ENCODE results near the gene CNTNAP2.

CNTNAP2 gene

DNA sequence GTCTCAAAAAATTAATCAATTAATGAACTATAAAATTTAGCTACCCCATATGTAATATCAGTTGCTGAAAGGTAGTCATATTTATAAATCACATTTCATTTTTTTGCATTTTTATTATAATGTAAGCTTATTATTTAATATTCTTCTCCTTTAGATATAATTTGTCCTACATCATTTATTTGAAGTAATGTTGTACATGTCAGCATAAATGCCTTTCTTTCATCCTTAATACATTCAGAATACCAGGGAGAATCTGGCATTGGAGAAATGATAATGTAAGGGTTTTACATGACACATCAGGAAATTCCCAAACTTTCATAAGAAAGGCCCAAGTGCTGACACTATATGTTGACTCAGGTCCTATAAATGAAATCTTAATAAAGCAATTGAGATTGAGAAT lies 742.1 kb downstream of the CNTNAP2 start:
- H3K4me3 Mint-ChIP-seq: no peak overlapping the region
- H3K27ac Mint-ChIP-seq: no peak overlapping the region
- no peaks in the 10 kb centered on the region for H3K4me1 Mint-ChIP-seq (ENCODE audit: low read depth)
- H3K27me3 Mint-ChIP-seq (ENCODE audit: low read depth): no peaks in the 10 kb centered on the region
- peaks cover 10% of the 10 kb centered on the region for H3K9me3 Mint-ChIP-seq
- H3K36me3 Mint-ChIP-seq (ENCODE audit: low read depth): no peaks in the 10 kb centered on the region

- Mint-ChIP-seq H3K9me3 (peaks cover 10% of the 10 kb centered on the region), H3K4me3 (no peak overlapping the region), H3K27ac (no peak overlapping the region), H3K36me3 (ENCODE audit: low read depth) (no peaks in the 10 kb centered on the region), H3K27me3 (ENCODE audit: low read depth) (no peaks in the 10 kb centered on the region), H3K4me1 (ENCODE audit: low read depth) (no peaks in the 10 kb centered on the region)
These were observed 745.1 kb downstream of the CNTNAP2 start for GRCh38 chr7:146861701-146862100.

GRCh38 chr7:146862415-146862814 lies 745.8 kb downstream of the CNTNAP2 start:
- Mint-ChIP-seq H3K4me3 (no peak overlapping the region), H3K4me1 (ENCODE audit: low read depth) (no peaks in the 10 kb centered on the region), H3K27ac (no peak overlapping the region), H3K9me3 (peaks cover 10% of the 10 kb centered on the region), H3K27me3 (ENCODE audit: low read depth) (no peaks in the 10 kb centered on the region), H3K36me3 (ENCODE audit: low read depth) (no peaks in the 10 kb centered on the region)

DNA sequence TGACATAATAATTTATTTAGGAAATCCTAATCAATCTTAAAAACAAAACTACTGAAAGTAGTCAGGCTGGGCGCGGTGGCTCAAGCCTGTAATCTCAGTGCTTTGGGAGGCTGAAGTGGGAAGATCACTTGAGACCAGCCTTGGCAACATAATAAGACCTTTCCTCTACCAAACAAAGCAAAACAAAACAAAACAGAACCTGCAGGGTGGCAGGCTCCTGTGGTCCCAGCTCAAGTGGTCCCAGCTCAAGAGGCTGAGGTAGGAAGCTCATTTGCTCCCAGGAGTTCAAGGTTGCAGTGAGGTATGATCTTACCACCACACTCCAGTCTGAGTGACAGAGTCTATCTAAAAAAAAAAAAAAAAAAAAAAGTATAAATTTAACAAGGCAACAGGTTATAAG lies 748.0 kb downstream of the CNTNAP2 start:
- H3K27me3 Mint-ChIP-seq (ENCODE audit: low read depth): no peaks in the 10 kb centered on the region
- no peak overlapping the region for H3K4me3 Mint-ChIP-seq
- no peaks in the 10 kb centered on the region for H3K4me1 Mint-ChIP-seq (ENCODE audit: low read depth)
- H3K27ac Mint-ChIP-seq: no peak overlapping the region
- peaks cover 6% of the 10 kb centered on the region for H3K9me3 Mint-ChIP-seq
- no peaks in the 10 kb centered on the region for H3K36me3 Mint-ChIP-seq (ENCODE audit: low read depth)

GRCh38 chr7:146865696-146866095 lies 749.1 kb downstream of the CNTNAP2 start:
- peaks cover 3% of the 10 kb centered on the region for H3K9me3 Mint-ChIP-seq
- no peak overlapping the region for H3K4me3 Mint-ChIP-seq
- no peaks in the 10 kb centered on the region for H3K36me3 Mint-ChIP-seq (ENCODE audit: low read depth)
- no peaks in the 10 kb centered on the region for H3K4me1 Mint-ChIP-seq (ENCODE audit: low read depth)
- H3K27ac Mint-ChIP-seq: no peak overlapping the region
- no peaks in the 10 kb centered on the region for H3K27me3 Mint-ChIP-seq (ENCODE audit: low read depth)

- Mint-ChIP-seq H3K27ac (no peak overlapping the region), H3K27me3 (ENCODE audit: low read depth) (no peaks in the 10 kb centered on the region), H3K9me3 (peaks cover 18% of the 10 kb centered on the region), H3K36me3 (ENCODE audit: low read depth) (no peaks in the 10 kb centered on the region), H3K4me3 (no peak overlapping the region), H3K4me1 (ENCODE audit: low read depth) (no peaks in the 10 kb centered on the region)
These were observed 758.1 kb downstream of the CNTNAP2 start for GRCh38 chr7:146874722-146875121.

DNA sequence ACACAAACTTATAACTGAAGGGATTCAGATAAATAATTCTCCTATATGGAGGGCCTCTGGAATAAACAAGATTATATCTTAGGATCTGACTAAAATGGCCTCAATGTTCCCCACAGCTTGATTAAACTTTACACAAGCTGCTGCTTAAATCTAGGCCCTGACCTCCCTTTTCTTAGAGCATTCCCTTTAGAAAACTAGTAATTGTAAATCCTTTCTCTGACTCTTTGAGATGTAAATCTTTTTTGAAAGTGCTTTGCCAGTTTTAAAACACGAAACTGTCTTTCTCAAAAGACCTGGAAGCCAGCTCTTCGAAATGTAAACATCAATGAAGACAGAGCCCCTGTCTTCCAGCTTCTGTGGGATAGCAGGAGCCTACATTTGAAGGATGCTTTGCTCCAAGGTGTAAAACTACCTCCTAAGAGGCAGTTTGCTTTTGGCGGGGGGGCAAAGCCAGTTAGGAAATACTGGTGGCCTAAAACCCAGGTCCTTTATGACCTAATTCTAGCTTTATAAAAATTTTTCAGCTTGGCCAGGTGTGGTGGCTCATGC lies 758.7 kb downstream of the CNTNAP2 start:
- Mint-ChIP-seq H3K36me3 (ENCODE audit: low read depth) (no peaks in the 10 kb centered on the region), H3K9me3 (peaks cover 16% of the 10 kb centered on the region), H3K27me3 (ENCODE audit: low read depth) (no peaks in the 10 kb centered on the region), H3K4me1 (ENCODE audit: low read depth) (no peaks in the 10 kb centered on the region), H3K4me3 (no peak overlapping the region), H3K27ac (no peak overlapping the region)

DNA sequence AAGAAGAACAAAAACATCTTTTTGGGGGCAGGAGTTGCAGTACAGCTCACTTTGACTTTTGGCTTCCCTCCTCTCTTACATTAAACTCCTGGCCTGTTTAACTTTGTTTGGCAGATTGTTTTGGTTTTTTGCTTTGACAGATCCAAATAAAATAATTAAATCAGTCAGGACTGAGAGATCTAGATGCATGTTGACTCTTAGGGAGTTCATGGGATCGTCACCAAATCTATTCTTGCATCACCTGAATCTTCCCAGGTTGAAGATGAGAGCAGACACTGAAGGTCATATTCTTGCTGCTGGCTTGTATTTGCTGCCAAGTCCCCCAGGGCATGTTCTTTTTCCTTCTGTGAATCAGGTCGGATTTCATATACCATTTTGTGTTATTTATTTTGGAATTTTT lies 759.4 kb downstream of the CNTNAP2 start:
- no peaks in the 10 kb centered on the region for H3K4me1 Mint-ChIP-seq (ENCODE audit: low read depth)
- no peak overlapping the region for H3K27ac Mint-ChIP-seq
- H3K27me3 Mint-ChIP-seq (ENCODE audit: low read depth): no peaks in the 10 kb centered on the region
- no peaks in the 10 kb centered on the region for H3K36me3 Mint-ChIP-seq (ENCODE audit: low read depth)
- H3K9me3 Mint-ChIP-seq: peaks cover 16% of the 10 kb centered on the region
- H3K4me3 Mint-ChIP-seq: no peak overlapping the region

GRCh38 chr7:146876411-146876810 lies 759.8 kb downstream of the CNTNAP2 start:
- H3K36me3 Mint-ChIP-seq (ENCODE audit: low read depth): no peaks in the 10 kb centered on the region
- no peak overlapping the region for H3K27ac Mint-ChIP-seq
- H3K4me3 Mint-ChIP-seq: no peak overlapping the region
- no peaks in the 10 kb centered on the region for H3K4me1 Mint-ChIP-seq (ENCODE audit: low read depth)
- no peaks in the 10 kb centered on the region for H3K27me3 Mint-ChIP-seq (ENCODE audit: low read depth)
- H3K9me3 Mint-ChIP-seq: peaks cover 16% of the 10 kb centered on the region

DNA sequence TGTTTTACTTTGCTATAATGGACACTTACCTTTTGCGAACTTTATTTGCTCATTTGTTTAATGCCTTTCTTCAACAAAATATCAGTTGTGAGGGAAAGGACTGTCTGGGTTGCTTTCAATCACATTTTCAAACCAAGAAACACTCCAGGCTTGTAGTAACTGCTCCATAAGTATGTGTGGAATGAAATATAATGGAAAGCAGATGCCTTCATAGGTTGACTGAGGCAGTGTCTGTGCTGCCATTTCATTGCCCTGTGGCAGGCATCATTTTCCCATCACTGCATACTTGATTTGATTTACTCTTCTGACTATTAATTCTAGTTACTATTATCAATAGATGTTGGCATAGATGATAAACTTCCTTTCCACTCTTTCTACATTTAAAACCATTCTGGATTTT lies 762.3 kb downstream of the CNTNAP2 start:
- Mint-ChIP-seq H3K9me3 (peaks cover 17% of the 10 kb centered on the region), H3K4me3 (no peak overlapping the region), H3K27me3 (ENCODE audit: low read depth) (no peaks in the 10 kb centered on the region), H3K36me3 (ENCODE audit: low read depth) (no peaks in the 10 kb centered on the region), H3K4me1 (ENCODE audit: low read depth) (no peaks in the 10 kb centered on the region), H3K27ac (no peak overlapping the region)

GRCh38 chr7:146885231-146885630 lies 768.6 kb downstream of the CNTNAP2 start:
- no peak overlapping the region for H3K4me3 Mint-ChIP-seq
- H3K27ac Mint-ChIP-seq: no peak overlapping the region
- no peaks in the 10 kb centered on the region for H3K36me3 Mint-ChIP-seq (ENCODE audit: low read depth)
- no peaks in the 10 kb centered on the region for H3K4me1 Mint-ChIP-seq (ENCODE audit: low read depth)
- peaks cover 9% of the 10 kb centered on the region for H3K9me3 Mint-ChIP-seq
- no peaks in the 10 kb centered on the region for H3K27me3 Mint-ChIP-seq (ENCODE audit: low read depth)

DNA sequence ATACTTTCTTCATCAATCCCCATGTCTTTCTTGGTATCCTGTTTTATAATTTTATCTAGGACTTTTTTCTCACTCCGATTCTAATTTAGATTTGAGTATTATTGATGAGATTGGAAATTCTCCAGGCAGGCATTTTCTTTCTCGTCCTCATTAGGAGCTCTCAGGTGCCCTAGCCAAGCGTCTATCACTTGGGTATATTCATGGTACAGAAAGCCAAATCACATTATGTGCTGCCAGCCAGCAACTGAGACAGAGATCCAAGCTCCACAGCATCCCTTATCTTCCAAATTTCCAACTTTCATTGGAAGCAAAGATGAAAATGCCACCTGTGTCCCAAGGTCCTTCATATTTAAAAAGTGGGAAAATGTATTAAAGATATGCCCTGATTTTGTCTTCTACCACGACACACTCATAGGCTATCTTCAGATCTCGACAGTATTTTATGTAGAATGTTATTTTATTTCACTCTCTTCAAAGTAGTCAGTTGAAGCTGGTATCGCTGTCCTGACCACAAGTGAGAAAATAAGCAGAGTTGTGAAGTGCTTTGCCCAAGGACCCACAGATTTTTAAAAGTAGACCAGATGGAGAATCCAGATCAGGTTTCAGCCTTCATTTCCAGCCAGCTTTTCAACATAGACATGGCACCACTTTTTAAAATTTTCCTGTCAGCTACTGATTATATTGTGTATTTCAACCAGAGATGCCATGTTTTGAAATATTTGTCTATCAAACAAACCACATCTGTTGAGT lies 773.4 kb downstream of the CNTNAP2 start:
- Mint-ChIP-seq H3K27me3 (ENCODE audit: low read depth) (no peaks in the 10 kb centered on the region), H3K27ac (no peak overlapping the region), H3K9me3 (peaks cover 5% of the 10 kb centered on the region), H3K36me3 (ENCODE audit: low read depth) (no peaks in the 10 kb centered on the region), H3K4me1 (ENCODE audit: low read depth) (no peaks in the 10 kb centered on the region), H3K4me3 (no peak overlapping the region)

GRCh38 chr7:146892151-146892550 lies 775.5 kb downstream of the CNTNAP2 start:
- Mint-ChIP-seq H3K4me1 (ENCODE audit: low read depth) (no peaks in the 10 kb centered on the region), H3K36me3 (ENCODE audit: low read depth) (no peaks in the 10 kb centered on the region), H3K27ac (no peak overlapping the region), H3K4me3 (no peak overlapping the region), H3K27me3 (ENCODE audit: low read depth) (no peaks in the 10 kb centered on the region), H3K9me3 (peaks cover 5% of the 10 kb centered on the region)

GRCh38 chr7:146894927-146895326 lies 778.3 kb downstream of the CNTNAP2 start:
- no peak overlapping the region for H3K27ac Mint-ChIP-seq
- peaks cover 10% of the 10 kb centered on the region for H3K9me3 Mint-ChIP-seq
- no peak overlapping the region for H3K4me3 Mint-ChIP-seq
- H3K36me3 Mint-ChIP-seq (ENCODE audit: low read depth): no peaks in the 10 kb centered on the region
- no peaks in the 10 kb centered on the region for H3K27me3 Mint-ChIP-seq (ENCODE audit: low read depth)
- H3K4me1 Mint-ChIP-seq (ENCODE audit: low read depth): no peaks in the 10 kb centered on the region

- Mint-ChIP-seq H3K9me3 (peaks cover 22% of the 10 kb centered on the region), H3K27me3 (ENCODE audit: low read depth) (no peaks in the 10 kb centered on the region), H3K27ac (no peak overlapping the region), H3K4me1 (ENCODE audit: low read depth) (no peaks in the 10 kb centered on the region), H3K4me3 (no peak overlapping the region), H3K36me3 (ENCODE audit: low read depth) (no peaks in the 10 kb centered on the region)
These were observed 785.7 kb downstream of the CNTNAP2 start for GRCh38 chr7:146902266-146902665.

Measured in T-helper 1 cell treated with Interleukin-12 subunit alpha and Interleukin-12 subunit beta and Interleukin-4 antibody, amounts not matched to agents 30 μg/mL and 1 μg/mL, for 36 hours (primary cell).